ENCODE measurements around the gene TNFAIP6. TPM values are rescaled to one million over a fixed set of nuclear protein-coding genes. Genes with fewer than 3 reads are reported as not detected.

The TNFAIP6 gene
- total RNA-seq, 4 donors from 2014 or later, result 0.88 to 2.4 (median 1.9) TPM; not detected in 1

DNA sequence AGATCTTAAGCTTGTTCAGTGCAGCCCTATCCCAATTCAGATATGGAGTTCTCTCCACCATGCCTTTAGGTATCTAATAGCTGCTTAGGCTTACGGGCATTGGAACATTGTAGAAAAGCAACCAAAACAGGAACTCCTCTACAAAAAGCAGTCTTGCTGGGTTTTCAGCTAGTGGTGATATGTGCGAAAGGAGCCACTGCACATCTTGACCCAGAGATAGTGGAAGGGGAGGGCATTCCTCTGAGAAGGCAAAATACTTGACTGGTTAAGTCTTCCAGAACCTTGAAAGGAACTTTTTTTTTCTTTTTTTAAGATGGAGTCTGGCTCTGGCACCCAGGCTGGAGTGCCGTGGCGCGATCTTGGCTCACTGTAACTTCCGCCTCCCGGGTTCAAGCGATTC lies 2.6 kb upstream of the TNFAIP6 start:
- no peak overlapping the region for H3K4me3 ChIP-seq
- in situ Hi-C loops (cut with MboI; ENCODE audit: low sequenced_read_pairs in 4 of 4) (no loop called here), intact Hi-C loops (cut with DNase I; ENCODE audit: low total_unique reads) (no loop called here)
- no peak for DNase-seq
- no peaks in the 10 kb centered on the region for H3K36me3 ChIP-seq
- H3K4me1 ChIP-seq, result no peaks in the 10 kb centered on the region
- no peak overlapping the region for H3K27ac ChIP-seq
- ATAC-seq, result no peak
- no peaks in the 10 kb centered on the region for H3K27me3 ChIP-seq
- TF ChIP-seq, protein P1, sequence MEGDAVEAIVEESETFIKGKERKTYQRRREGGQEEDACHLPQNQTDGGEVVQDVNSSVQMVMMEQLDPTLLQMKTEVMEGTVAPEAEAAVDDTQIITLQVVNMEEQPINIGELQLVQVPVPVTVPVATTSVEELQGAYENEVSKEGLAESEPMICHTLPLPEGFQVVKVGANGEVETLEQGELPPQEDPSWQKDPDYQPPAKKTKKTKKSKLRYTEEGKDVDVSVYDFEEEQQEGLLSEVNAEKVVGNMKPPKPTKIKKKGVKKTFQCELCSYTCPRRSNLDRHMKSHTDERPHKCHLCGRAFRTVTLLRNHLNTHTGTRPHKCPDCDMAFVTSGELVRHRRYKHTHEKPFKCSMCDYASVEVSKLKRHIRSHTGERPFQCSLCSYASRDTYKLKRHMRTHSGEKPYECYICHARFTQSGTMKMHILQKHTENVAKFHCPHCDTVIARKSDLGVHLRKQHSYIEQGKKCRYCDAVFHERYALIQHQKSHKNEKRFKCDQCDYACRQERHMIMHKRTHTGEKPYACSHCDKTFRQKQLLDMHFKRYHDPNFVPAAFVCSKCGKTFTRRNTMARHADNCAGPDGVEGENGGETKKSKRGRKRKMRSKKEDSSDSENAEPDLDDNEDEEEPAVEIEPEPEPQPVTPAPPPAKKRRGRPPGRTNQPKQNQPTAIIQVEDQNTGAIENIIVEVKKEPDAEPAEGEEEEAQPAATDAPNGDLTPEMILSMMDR (IDR thresholded peaks at IDR 0.05 in 4 of 5, conservative IDR thresholded peaks at IDR 0.05 in 1 of 5), result no peak
- TF ChIP-seq POLR2A (IDR thresholded peaks at IDR 0.05), result no peak
- no peaks in the 10 kb centered on the region for H3K9me3 ChIP-seq

DNA sequence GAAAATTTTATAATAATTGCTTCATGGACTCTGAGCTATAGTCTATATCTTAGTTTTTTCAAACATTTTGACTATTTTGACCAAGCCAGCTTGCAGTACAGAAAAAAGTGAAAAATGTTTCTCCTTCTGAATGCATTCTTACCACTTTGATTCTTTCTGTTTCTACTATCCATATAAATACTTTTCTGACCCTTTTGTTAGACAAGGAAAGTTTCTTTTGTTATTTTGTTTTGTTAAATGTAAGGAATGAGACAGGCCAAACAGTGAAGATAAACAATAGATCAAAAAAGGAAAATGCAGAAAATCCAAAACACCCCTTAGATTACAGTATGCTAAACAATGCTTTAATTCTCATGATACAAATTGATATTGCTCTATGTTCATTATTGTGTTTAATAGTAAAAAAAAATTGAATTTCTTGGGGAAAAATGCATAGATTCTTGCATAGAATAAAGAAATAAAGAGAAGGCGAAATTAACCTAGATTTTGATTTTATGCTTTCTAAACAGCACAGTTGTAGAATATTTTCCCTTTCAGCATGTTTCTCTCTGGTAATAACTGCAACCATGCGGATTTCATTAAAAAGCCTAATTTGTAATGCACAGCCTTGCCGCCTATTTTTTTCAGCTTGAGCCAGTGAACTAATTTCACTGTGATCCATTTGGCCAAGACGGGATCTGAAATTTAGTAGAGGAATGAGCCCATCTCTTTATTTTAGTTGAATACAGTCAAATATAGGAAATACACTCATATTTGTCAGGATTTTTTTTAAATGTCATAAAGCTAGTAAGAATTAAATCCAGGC lies 976 bp downstream of the TNFAIP6 start:
- in situ Hi-C loops (cut with MboI; ENCODE audit: low sequenced_read_pairs in 4 of 4) (no loop called here), intact Hi-C loops (cut with DNase I; ENCODE audit: low total_unique reads) (no loop called here)
- H3K9me3 ChIP-seq, result no peaks in the 10 kb centered on the region
- no peak overlapping the region for H3K27ac ChIP-seq
- no peaks in the 10 kb centered on the region for H3K36me3 ChIP-seq
- no peak for ATAC-seq
- H3K4me1 ChIP-seq, result no peaks in the 10 kb centered on the region
- DNase-seq, result no peak
- no peaks in the 10 kb centered on the region for H3K27me3 ChIP-seq
- TF ChIP-seq, protein P1 (IDR thresholded peaks at IDR 0.05 in 4 of 5, conservative IDR thresholded peaks at IDR 0.05 in 1 of 5), result no peak
- no peak for TF ChIP-seq POLR2A (IDR thresholded peaks at IDR 0.05)
- H3K4me3 ChIP-seq, result no peak overlapping the region

DNA sequence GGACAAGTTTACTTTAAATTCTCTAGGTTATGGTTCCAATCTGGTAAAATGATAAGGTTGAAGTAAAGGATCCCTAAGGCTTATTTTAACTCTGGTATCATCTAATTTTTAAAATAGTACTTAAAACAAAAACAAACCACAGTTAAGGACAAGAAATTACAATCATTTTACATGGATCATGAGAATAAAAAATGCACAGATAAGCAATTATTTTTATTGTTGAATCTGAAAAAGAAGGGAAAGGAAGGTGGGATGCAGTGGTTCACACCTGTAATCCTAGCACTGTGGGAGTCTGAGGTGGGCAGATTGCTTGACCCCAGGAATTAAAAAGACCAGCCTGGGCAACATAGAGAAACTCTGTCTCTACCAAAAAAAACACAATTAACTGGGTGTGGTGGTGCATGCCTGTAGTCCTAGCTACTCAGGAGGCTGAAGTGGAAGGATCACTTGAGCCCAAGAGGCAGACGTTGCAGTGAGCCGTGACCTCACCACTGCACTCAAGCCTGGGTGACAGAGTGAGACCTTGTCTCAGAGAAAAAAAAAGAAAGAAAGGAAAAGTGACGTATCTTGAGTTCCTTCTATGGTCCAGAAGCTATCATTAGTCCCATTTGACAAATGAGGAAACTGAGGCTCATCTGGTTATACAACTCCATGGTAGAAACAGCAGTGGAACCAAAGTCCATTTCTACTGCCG lies 2.5 kb downstream of the TNFAIP6 start:
- Histone ChIP-seq H3K4me1 (no peaks in the 10 kb centered on the region), H3K27ac (no peak overlapping the region), H3K36me3 (no peaks in the 10 kb centered on the region), H3K27me3 (no peaks in the 10 kb centered on the region), H3K9me3 (no peaks in the 10 kb centered on the region), H3K4me3 (no peak overlapping the region)
- no peak for DNase-seq
- no peak for ATAC-seq
- in situ Hi-C loops (cut with MboI; ENCODE audit: low sequenced_read_pairs in 4 of 4) (no loop called here), intact Hi-C loops (cut with DNase I; ENCODE audit: low total_unique reads) (no loop called here)
- TF ChIP-seq, protein P1 (IDR thresholded peaks at IDR 0.05 in 4 of 5, conservative IDR thresholded peaks at IDR 0.05 in 1 of 5), result no peak
- TF ChIP-seq POLR2A (IDR thresholded peaks at IDR 0.05), result no peak

DNA sequence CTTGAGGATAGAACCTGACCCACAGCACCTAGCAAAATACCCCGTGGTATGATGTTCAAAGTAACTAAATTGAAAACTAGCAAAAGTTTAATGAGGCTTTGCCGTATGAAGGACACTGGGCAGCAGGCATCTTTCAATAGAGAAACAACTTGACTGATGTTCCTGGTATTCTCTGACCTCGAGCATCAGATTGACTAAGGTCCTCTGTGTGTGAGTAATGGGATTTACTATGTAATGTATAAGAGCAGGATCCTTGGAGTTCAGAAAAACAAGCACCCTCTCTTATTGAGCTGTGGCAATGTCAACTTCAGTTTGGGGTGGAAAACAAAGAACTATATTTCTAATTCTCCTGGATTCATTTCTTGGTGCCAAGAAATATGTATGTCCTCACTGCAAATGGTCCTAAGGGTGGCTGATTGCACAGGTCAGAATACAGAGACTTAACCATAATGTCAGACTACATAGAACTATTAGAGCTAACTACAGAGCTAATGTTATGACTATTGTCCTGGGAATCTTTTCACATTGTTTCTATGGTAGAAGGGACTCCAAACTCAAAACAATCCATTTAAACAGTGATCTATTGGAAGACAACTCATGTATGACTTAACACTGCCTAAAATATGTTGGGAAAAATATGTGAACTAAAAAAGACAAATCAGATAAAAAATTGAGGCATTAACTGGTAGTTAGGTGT lies 4.4 kb downstream of the TNFAIP6 start:
- no peak overlapping the region for H3K4me3 ChIP-seq
- ATAC-seq (no peak), DNase-seq (no peak)
- no peaks in the 10 kb centered on the region for H3K9me3 ChIP-seq
- no peaks in the 10 kb centered on the region for H3K36me3 ChIP-seq
- no peak overlapping the region for H3K27ac ChIP-seq
- intact Hi-C loops (cut with DNase I; ENCODE audit: low total_unique reads) (no loop called here), in situ Hi-C loops (cut with MboI; ENCODE audit: low sequenced_read_pairs in 4 of 4) (no loop called here)
- no peaks in the 10 kb centered on the region for H3K4me1 ChIP-seq
- no peaks in the 10 kb centered on the region for H3K27me3 ChIP-seq
- TF ChIP-seq, protein P1 (IDR thresholded peaks at IDR 0.05 in 4 of 5, conservative IDR thresholded peaks at IDR 0.05 in 1 of 5), result no peak
- no peak for TF ChIP-seq POLR2A (IDR thresholded peaks at IDR 0.05)
